ENCODE data around the gene SLC33A1. TPM values are rescaled to one million over a fixed set of nuclear protein-coding genes. Genes with fewer than 3 reads are reported as not detected.

SLC33A1 gene
- total RNA-seq: 10 to 100 TPM; 13.3 to 34.8 (median 32.7) TPM

DNA sequence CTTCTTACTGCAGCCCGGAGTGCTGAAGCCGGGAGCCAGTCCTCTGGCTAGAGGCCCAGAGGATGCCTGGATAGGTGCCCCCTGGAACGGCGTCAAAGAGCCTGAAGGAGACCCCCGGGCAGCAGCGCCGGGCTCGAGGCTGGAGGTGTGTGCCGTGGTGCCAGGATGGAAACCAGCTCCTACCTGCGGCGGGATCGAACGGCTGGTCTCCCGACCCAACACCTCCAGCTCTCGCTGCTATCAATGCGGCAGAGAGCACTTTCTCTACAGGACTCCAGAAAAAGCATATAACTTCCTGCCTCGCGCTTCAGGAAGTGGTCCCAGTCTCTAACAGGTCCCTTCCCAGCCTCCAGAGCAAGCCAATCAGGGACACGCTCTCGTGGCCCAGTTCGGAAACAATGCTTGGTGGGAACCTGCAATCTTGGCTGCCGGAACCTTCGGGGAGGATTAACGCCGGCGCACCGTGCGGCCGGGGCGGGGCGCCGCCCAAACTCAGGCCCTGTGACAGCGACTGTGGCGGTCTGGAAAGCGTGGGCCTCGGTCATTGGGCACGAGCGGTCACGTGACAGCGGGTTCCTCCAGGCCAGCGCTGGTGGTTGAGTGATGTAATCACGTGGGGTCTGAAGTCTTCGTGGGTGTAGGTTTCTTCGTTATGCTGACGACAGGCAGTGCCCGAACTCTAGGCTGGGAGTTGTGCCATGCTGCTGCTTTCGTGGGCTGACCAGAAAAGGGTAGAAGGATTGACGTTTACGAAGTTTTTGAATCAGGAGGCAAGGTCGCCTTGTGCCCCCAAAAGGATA, at the start of gene SLC33A1:
TSS of gene SLC33A1 (minus strand) at position 287 of the 800 bp plus-strand sequence. CDS start 430 bp downstream, outside the sequence.
- Histone ChIP-seq H3K4me3 (peak within 1 kb of the TSS; percentile 45 to 91 (median 78)), H3K4me1 (peaks cover 25 to 47% (median 33%) of the 10 kb centered on the region in 4 donors), H3K36me3 (no peaks in the 10 kb centered on the region), H3K27me3 (no peaks in the 10 kb centered on the region), H3K9me3 (no peaks in the 10 kb centered on the region), H3K27ac (peak within 1 kb of the TSS; percentile 91 to 97 (median 94))
- TF ChIP-seq POLR2A (IDR thresholded peaks at IDR 0.05) (peak; percentile 84), EP300 (IDR thresholded peaks at IDR 0.05; ENCODE audit: low read depth) (no peak), POLR2AphosphoS5 (IDR thresholded peaks at IDR 0.05) (peak; percentile 84 to 88 (median 87))
- TF ChIP-seq, protein P1, sequence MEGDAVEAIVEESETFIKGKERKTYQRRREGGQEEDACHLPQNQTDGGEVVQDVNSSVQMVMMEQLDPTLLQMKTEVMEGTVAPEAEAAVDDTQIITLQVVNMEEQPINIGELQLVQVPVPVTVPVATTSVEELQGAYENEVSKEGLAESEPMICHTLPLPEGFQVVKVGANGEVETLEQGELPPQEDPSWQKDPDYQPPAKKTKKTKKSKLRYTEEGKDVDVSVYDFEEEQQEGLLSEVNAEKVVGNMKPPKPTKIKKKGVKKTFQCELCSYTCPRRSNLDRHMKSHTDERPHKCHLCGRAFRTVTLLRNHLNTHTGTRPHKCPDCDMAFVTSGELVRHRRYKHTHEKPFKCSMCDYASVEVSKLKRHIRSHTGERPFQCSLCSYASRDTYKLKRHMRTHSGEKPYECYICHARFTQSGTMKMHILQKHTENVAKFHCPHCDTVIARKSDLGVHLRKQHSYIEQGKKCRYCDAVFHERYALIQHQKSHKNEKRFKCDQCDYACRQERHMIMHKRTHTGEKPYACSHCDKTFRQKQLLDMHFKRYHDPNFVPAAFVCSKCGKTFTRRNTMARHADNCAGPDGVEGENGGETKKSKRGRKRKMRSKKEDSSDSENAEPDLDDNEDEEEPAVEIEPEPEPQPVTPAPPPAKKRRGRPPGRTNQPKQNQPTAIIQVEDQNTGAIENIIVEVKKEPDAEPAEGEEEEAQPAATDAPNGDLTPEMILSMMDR (IDR thresholded peaks at IDR 0.05): peak in 1 of 5 experiments; percentile 6
- in situ Hi-C loops (cut with MboI; ENCODE audit: low pct_ligation_motif_present in 1 of 4, low pct_unique_long_range_greater_than_20kb in 1 of 4, low sequenced_read_pairs in 3 of 4): loop anchor here in 1 of 4 donors (25.0 kb wide), 1 partner anchor 1308 kb away; the partner anchor contains the start of gene CCNL1
- DNase-seq: peak; percentile 99
- 1% methylated on average over 42 of the region's 50 CpGs; no CpG with 5 or more reads in 1 of the 2 donors for WGBS, 2 donors (ENCODE audit: low coverage in 1 of 2)
- intact Hi-C loops (cut with DNase I; ENCODE audit: low total_unique reads): loop anchor here (2.0 kb wide), 1 partner anchor 14 kb away; no protein-coding TSS in a partner anchor

DNA sequence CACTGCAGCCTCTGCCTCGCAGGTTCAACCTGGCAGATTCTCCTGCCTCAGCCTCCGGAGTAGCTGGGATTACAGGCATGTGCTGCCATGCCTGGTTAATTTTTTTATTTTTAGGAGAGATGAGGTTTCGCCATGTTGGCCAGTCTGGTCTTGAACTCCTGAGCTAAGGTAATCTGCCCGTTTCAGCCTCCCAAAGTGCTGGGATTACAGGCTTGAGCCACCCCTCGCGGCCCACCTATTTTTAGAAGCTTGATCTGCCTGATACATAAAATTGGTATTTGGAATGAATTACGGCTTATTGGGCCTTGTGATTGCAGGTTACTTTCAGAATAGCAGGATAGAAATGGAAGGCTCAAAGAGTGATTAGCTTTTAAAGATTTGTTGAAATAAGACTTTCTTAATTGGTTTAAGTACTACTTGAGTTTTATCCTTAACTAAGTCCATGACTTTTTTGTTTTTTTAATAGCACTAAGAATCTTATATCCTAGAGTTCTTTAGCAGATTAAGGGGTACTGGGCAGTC, 41.2 kb upstream of the SLC33A1 start:
- Histone ChIP-seq H3K4me1 (peaks cover 0 to 9% (median 5%) of the 10 kb centered on the region in 4 donors), H3K27me3 (no peaks in the 10 kb centered on the region), H3K9me3 (no peaks in the 10 kb centered on the region), H3K4me3 (no peak overlapping the region), H3K27ac (no peak overlapping the region), H3K36me3 (peaks cover 0 to 18% (median 8%) of the 10 kb centered on the region in 4 donors)
- no peak for DNase-seq
- 95% methylated on average over 7 of the region's 7 CpGs; no CpG with 5 or more reads in 1 of the 2 donors for WGBS, 2 donors (ENCODE audit: low coverage in 1 of 2)
- TF ChIP-seq POLR2AphosphoS5 (IDR thresholded peaks at IDR 0.05): no peak
- TF ChIP-seq, protein P1 (IDR thresholded peaks at IDR 0.05): no peak
- TF ChIP-seq POLR2A (IDR thresholded peaks at IDR 0.05): no peak
- no peak for TF ChIP-seq EP300 (IDR thresholded peaks at IDR 0.05; ENCODE audit: low read depth)
- intact Hi-C loops (cut with DNase I; ENCODE audit: low total_unique reads): no loop called here
- in situ Hi-C loops (cut with MboI; ENCODE audit: low pct_ligation_motif_present in 1 of 4, low pct_unique_long_range_greater_than_20kb in 1 of 4, low sequenced_read_pairs in 3 of 4): no loop called here

DNA sequence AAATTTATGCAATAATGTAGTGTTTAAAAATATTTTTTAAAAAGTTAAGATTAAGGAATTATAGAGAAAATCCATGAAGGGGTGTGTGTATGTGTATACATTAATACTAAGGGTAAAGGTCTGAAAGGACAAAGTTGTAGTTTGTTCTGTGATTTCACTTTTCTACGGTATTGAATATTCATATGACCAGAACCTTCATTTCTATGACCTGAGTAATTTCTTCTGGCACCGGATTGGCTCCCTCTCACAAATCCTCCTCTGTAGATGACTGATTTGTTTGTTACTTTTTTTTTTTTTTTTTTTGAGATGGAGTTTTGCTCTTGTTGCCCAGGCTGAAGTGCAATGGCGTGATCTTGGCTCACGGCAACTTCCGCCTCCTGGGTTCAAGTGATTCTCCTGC, 37.1 kb upstream of the SLC33A1 start:
- Histone ChIP-seq H3K9me3 (no peaks in the 10 kb centered on the region), H3K27me3 (no peaks in the 10 kb centered on the region), H3K4me1 (peaks cover 0 to 24% (median 10%) of the 10 kb centered on the region in 4 donors), H3K4me3 (no peak overlapping the region), H3K36me3 (peaks cover 0 to 16% (median 3%) of the 10 kb centered on the region in 4 donors), H3K27ac (no peak overlapping the region)
- DNase-seq: no peak
- in situ Hi-C loops (cut with MboI; ENCODE audit: low pct_ligation_motif_present in 1 of 4, low pct_unique_long_range_greater_than_20kb in 1 of 4, low sequenced_read_pairs in 3 of 4) (no loop called here), intact Hi-C loops (cut with DNase I; ENCODE audit: low total_unique reads) (no loop called here)
- TF ChIP-seq POLR2A (IDR thresholded peaks at IDR 0.05): no peak
- no peak for TF ChIP-seq EP300 (IDR thresholded peaks at IDR 0.05; ENCODE audit: low read depth)
- TF ChIP-seq POLR2AphosphoS5 (IDR thresholded peaks at IDR 0.05): no peak
- WGBS, 2 donors (ENCODE audit: low coverage in 1 of 2): 96 to 100% methylated on average over 2 to 5 of the region's 5 CpGs

DNA sequence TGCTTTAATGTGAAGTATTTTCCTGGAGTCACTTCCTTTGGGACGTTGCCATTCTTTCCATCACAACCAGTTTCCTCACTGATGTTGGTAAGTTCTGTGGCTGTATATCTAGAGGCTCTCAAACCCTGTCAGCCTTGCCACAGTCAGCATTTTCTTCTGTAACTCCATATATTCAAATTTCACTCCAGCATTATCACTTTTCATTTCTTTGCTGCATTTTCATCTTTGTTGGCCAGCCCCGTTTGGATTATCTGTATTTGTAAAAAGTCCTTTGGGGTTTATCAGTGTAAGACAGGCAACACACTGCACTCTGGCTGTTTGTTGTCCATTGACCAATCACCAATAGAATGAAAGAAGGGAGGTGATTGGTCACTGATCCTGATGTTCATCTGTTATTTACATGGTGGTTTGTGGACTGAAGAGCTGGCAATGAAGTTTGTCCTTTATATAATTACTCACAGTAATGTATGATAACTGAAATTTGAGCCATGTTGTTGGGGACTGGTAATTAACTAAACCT, 36.5 kb upstream of the SLC33A1 start:
- in situ Hi-C loops (cut with MboI; ENCODE audit: low pct_ligation_motif_present in 1 of 4, low pct_unique_long_range_greater_than_20kb in 1 of 4, low sequenced_read_pairs in 3 of 4): no loop called here
- Histone ChIP-seq H3K27me3 (no peaks in the 10 kb centered on the region), H3K36me3 (peaks cover 0 to 16% (median 3%) of the 10 kb centered on the region in 4 donors), H3K4me3 (no peak overlapping the region), H3K4me1 (peaks cover 0 to 24% (median 10%) of the 10 kb centered on the region in 4 donors), H3K27ac (no peak overlapping the region), H3K9me3 (no peaks in the 10 kb centered on the region)
- WGBS, 2 donors (ENCODE audit: low coverage in 1 of 2): 43 to 50% methylated on average over 2 of the region's 2 CpGs
- DNase-seq: no peak
- intact Hi-C loops (cut with DNase I; ENCODE audit: low total_unique reads): no loop called here
- TF ChIP-seq, protein P1 (IDR thresholded peaks at IDR 0.05): no peak
- TF ChIP-seq POLR2AphosphoS5 (IDR thresholded peaks at IDR 0.05): no peak

Measured in transverse colon (tissue), 4 donors.